ENCODE results near the gene ZBTB7C.

The ZBTB7C gene

GRCh38 chr18:48061781-48062570, 347.2 kb downstream of the ZBTB7C start:
- DNase-seq (ENCODE audit: low read depth, low spot score) = no peak

DNA sequence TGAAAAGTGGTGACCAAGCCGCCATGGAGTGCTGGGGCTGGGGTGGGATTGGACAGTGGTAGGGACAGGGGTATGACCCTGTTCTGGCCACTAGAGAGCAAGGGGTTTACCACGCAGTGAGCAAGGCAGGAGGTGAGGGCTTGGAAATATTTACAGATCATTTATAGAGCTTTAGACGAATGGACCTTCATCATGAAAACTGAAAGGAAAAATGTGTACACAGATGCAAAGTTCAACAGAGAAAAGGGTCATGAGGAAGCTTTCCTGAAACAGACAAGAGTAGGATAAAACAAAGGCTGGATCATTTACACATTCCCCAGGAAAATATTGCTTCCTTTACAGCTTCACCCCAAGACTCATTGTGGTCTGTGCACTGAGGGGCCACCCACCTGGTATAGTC, 348.2 kb downstream of the ZBTB7C start:
- DNase-seq (ENCODE audit: low read depth, low spot score) = no peak

DNA sequence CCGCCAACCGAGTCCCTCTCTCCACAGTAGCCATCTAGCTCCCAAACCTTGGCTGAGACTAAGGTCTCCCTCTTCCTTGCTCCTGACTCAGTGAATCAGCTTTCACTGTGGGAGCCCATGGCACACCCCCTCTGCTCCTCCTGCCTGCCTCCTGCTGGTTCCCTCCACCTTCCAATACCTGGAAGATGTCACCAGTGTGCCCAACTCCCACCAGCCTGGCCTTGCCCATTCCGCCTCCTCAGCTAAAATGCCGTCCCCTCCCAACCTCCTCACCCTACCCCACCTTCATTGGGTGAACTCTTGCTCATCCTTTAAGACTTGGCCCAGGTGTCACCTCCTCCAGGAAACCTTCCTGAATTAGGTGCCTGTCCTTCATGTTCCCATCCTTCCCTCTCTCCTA, 348.8 kb downstream of the ZBTB7C start:
- DNase-seq (ENCODE audit: low read depth, low spot score) = no peak

DNA sequence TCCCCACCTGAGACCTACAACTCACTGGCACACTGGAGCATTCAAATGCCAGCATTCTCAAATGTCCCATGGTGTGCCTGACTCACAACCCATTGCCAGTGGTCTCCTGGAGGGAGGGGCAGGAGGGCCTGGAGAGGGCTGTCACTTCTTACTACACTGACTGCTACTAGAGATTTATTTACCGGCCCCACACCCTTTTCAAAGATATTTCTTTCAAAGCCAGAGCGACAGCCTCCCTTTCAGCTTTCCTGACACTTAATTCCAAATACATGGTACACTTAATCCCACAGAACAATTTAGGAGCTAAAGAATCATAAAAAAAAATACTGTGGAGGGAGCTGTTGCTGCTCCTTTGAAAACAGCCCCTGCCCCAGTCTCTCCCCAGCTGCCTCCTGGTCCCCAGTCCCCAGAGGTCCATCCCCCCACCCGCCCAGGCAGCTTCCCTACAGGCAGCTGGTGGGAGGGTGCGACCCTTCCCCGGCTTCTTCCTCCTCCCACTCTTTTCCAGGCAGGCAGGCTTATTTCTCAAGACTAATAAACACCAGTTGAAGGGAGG, 349.6 kb downstream of the ZBTB7C start:
- DNase-seq (ENCODE audit: low read depth, low spot score) = no peak

- DNase-seq (ENCODE audit: low read depth, low spot score) = no peak
Observed at GRCh38 chr18:48058486-48058885, 350.7 kb downstream of the ZBTB7C start.

DNA sequence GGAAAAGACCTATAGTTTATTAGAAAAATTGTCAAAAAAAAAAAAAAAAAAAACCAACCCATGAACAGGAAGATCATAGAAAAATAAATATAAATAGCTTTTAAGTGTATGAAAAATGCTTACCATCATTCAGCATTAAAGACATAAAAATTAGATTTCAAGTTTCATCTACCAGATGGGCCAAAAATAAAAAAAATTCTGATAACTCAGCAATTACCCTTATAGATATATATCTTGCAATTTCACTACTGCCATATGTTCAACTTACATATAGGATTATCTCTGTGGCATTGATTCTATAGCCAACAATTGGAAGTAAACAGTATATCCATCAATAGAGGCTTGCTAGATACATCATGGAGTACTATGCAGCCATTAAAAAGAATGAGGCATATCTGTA, 352.2 kb downstream of the ZBTB7C start:
- no peak for DNase-seq (ENCODE audit: low read depth, low spot score)

GRCh38 chr18:48055351-48055750, 353.8 kb downstream of the ZBTB7C start:
- DNase-seq (ENCODE audit: low read depth, low spot score) = no peak

DNA sequence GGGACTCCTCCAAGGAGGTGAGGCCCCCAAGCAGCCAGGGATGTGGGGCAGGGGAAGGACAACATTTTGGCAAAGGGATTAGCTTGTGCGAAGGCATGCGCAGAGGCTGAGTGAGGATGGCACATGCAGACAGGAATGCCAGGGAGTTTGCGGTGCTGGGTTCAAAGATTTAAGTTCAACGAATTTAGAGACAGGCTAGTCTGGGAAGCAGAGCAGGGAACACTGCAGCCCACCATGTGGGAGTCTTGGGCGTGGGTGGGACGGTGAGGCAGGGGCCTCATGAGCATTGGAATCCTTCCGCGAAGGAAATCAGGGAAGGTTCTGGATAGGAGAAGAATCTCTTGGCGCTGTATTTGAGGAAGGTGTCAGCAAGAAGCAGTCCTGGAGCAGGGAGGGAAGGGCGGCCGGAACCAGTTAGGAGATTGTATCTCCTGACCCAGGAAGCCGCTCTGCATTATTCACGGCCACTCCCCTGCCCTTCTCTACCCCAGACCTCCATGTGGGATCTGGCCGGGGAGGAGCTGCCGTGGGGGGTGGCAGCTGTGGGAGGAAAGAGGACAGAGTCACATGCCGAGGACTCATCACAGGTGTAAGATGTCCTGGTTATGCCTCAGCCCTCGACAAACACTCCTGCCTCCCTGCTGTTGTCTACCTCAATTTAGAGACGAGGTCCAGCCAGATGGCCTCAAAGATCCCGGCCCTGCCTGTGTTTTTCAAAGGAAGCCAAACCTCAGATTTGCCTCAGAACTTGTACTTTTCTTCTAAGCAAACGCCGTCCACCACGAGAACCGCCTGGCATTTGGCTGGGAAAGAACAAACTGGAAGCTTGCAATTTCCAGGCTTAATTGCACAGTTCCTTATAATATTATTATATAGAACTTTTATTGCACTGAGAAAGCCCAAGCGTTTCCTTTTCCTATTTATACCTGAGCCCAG, 355.0 kb downstream of the ZBTB7C start:
- no peak for DNase-seq (ENCODE audit: low read depth, low spot score)

DNA sequence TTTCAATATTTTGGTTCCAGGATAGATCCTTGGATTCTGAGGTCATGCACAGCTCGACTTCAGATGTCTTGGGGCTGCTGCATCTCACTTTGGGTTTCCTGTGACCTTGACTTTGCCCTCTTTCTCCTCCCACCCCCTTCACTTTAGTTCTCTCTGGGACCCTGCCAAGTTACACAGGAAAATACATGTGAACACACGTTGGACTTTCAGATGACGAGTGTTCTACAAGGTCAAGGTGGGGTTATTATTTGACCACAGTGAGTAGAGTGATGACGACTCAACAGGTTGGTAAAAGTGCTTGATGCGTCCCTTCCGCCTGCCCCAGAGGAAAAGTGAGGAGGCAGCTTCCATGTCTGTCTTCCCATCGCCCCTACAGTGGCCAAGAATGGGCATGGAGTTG, 356.3 kb downstream of the ZBTB7C start:
- no peak for DNase-seq (ENCODE audit: low read depth, low spot score)

GRCh38 chr18:48051945-48052840, 357.0 kb downstream of the ZBTB7C start:
- DNase-seq (ENCODE audit: low read depth, low spot score) = no peak

GRCh38 chr18:48050176-48050575, 359.0 kb downstream of the ZBTB7C start:
- no peak for DNase-seq (ENCODE audit: low read depth, low spot score)

GRCh38 chr18:48049757-48050156, 359.4 kb downstream of the ZBTB7C start:
- DNase-seq (ENCODE audit: low read depth, low spot score) = no peak

- no peak for DNase-seq (ENCODE audit: low read depth, low spot score)
Observed at GRCh38 chr18:48048251-48048650, 360.9 kb downstream of the ZBTB7C start.

- DNase-seq (ENCODE audit: low read depth, low spot score) = no peak
Observed at GRCh38 chr18:48046843-48047242, 362.3 kb downstream of the ZBTB7C start.

- no peak for DNase-seq (ENCODE audit: low read depth, low spot score)
Observed at GRCh38 chr18:48045744-48046143, 363.4 kb downstream of the ZBTB7C start.

DNA sequence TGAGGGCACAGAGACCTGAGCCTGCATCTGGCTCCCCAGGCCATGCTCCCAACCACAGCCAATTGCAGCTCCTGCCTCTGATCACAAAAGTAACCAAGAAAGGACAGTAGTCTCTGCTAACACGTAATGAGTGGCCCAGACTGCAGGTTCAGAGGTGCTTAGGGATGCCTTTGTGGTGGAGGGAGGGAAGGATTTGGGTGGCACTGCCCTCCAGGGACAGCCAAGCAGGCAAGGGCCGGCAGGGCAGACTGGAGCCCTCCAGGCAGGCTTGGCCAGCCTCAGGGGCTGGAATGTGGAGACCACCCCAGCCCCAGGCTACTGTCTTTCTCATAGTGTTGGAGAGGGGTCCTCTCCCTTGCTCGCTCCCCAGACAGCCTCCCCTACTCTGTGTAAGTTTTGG, 364.2 kb downstream of the ZBTB7C start:
- DNase-seq (ENCODE audit: low read depth, low spot score) = no peak

DNA sequence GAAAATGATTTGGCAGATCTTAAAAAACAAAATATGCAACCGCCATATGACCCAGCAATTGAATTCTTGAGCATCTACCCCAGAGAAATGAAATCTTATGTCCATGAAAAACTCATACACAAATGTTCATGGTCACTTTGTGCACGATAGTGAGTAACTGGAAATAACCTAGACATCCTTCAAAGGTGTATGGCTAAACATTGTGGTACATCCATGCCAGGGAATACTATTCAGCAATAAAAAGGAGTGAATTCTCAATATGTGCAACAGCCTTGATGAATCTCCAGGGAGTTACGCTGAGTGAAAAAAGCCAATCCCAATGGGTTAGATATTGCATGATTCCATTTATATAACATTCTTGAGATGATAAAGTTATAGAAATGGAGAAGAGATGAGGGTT, 366.0 kb downstream of the ZBTB7C start:
- DNase-seq (ENCODE audit: low read depth, low spot score) = no peak

- no peak for DNase-seq (ENCODE audit: low read depth, low spot score)
Observed at GRCh38 chr18:48042431-48042830, 366.8 kb downstream of the ZBTB7C start.

GRCh38 chr18:48040457-48041110, 368.6 kb downstream of the ZBTB7C start:
- DNase-seq (ENCODE audit: low read depth, low spot score) = no peak

DNA sequence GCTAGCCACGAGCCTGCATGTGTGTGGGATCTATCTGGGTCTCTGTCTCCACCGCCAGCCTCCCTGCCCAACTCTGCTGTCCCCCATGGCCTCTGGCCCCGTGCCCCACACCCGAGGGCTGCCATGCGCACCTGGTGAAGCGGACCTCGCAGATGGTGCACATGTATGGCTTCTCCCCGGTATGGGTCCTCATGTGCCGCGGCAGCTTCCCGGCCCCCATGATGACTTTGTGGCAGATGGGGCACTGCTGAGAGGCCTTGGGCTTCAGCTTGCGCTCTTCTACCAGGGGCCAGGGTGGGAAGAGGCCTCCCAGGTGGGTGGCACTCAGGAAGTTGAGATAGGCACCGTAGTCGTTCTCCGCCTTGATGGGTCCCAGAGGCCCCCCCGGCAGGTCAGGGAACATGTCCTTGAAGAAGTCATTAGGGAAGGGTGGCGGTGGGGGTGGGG, 369.4 kb downstream of the ZBTB7C start:
- DNase-seq (ENCODE audit: low read depth, low spot score) = no peak

GRCh38 chr18:48038636-48039035, 370.5 kb downstream of the ZBTB7C start:
- DNase-seq (ENCODE audit: low read depth, low spot score) = no peak

Data from brain pericyte (primary cell).